COR-L47 (cell line): ENCODE results near the gene ZNF608.

Source experiments
- DNase-seq: peaks from one replicate; lab custom pipeline; 2025; lab: John Stamatoyannopoulos, UW

ZNF608 gene

DNA sequence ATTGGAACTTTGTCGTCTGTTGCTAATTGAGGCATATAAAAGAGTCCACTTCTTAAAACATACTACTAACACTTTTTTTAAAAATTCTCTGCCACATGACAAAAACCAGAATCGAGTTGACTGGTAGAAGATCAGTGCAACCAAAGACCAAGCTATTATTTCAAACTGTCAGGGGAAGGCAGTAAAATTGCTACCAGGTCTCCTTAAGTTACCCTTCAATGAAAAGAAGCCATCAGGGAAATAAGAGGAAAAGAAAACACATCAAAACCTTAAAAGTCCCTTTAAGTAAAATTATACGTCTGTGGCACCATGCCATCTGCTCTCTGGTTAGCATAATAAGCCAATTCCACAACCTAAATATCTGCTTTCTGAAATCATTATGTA lies 9.6 kb downstream of the ZNF608 start:
- DNase-seq, result no peak

DNA sequence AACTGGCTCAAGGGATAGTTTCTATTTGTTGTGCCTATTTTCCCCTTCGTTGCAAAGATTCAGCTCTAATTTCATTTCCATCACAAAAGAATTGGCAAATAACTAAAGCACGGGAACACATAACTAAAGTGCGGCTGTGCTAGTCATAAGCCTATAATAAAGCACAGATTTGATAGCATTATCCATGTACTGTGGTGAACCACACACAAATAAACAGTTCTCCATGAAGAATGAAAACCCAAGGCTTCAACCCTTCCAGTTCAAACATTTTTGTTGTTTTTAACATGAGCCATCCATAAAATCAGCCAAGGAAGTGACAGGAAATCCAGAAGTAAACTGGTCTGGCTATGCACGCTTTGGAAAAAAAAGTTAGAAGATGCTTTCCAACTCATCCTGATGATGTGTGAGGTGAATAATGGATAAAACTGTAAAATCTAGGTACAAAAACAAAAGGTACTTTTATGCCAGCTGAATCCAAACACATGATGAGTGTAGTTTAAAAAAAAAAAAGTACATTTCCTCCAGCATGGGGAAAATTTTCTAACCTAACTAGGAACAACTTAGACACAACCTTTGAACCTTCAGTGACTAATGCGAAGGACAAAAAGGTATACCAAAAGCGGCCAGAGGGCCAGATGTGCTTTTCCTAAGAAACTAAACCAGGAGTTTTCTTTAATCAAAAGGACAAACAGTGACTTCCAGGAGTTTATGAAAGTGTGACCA lies 10.2 kb downstream of the ZNF608 start:
- DNase-seq, result no peak

DNA sequence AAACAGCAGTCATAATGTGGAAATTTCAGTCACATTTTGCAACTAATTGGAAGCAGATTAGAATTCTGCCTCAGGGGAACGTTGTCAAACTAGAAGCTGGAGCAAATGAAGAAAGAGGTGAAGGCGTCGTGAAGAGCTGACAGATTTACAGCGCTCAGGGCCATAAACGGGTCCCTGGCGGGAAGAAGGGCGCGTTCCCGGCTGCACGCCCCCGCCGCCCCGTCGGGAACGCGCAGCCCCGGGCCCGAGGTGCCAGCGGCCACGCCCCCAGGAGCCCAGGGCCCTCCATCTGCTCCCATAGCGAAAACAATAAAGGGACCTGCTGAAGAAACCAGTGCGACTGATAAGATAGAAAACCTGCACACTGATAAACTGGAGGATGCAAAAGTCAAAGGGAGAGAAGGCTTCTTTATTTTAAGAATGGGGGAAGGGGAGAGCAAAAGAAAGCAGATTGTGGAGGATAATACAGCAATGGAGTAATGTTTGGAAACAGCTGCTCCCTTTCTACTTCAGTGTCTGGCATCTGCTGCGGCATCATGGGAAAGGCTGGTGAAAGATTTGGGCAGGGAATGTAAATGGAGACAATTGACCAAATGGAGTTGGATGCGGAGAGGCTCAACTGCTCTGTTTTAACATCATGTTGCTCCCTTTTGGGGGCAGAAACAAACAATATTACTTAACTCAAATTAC lies 11.1 kb downstream of the ZNF608 start:
- no peak for DNase-seq

DNA sequence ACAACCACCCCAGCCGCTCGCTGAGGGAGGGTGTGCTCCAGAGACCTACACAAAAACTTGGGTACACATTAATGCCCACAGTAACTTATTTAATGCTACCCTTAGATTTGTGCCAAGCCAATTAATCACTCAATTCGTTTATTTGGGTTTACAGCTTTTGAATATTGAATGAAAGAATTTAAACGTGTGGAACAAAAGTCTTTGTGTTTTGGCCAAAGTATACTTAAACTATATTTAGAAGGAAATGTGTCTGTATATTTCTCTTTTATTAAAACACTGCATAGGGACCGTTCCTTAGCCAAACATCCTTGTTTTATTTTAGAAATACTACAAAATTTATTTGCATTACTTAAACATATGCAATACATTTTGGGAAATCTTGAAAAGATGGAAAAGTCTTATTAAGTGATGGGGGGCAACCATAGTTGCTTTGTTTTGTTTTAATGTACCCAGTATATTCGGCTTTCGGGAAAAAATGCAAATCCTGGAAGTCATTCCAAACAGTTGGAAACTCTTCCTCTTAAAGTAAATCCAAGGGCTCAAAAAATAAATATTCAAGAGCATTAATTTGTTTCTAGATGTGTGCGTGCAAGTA lies 11.8 kb downstream of the ZNF608 start:
- DNase-seq, result no peak

DNA sequence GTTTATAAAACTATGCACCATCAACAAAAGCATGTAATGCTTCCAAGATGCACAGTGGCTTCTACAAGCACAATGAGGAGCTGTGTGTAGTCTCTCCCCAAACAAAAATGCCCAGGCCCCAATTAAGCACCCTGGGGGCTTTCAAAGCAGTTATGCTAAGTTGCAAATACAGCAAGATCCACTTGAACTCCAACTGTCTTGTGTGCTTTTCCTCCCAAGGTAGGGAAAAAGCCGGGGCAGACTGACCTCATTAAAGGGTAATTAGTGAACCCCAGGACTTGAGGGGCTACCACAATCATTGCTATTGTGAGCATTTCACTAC lies 13.1 kb downstream of the ZNF608 start:
- DNase-seq, result peak; percentile 59

DNA sequence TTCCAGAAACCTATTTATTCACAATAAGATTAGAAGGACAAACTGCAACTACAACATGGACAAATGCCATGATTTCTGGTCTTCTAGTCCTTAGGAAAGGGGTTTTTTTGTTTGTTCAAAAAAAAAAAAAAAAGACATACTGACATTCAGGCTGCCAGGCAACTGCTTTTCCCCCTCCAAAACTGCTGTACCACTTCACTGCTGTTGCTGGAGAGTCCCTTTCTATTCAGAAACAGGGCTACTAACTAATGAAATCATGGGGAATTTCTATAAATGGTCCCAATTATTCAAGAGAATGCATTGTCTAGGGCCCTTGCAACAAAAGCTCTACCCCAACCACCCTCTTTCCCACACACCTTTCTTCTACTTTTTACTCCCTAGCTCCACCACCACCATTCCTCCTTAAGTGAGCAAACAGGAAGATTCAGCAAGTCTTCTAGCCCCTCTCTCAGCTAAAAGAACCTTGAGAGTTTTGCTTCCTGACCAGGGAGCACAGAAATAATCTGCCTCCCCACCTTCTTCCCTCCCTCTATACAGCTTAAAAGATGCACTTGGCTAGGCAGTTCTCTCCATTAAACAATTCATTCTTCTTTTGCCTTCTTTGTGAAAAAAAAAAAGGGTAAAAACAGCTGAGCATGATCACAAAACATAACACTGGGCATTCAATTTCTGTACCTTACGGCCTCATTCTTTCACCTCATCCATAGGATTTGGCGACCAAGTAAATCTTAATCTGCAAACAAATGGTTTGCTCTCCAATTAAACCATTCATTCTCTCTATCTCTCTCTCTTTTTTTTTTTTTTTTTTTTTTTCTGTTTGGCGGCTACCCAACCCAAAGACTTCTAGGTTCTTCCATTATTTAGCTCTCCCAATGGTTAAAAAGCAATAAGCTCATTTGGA lies 13.8 kb downstream of the ZNF608 start:
- no peak for DNase-seq

DNA sequence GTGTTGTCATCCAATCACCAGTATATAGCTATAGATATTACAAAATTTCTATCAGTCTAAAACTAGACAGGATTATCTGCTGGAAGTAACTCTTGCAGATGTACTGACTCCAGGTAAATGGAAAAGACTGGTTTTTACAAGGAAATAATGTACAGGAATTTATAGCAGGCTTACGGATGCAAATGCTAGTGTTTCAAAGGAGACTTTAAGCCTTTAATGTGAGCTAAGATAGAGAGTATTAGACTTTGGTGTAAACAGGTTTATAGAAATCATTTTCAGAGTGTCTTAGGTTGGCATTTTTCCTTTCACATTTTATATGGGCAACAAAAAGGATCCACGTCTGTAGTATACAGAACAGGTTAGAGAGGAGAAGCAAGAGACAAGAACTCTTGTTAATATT lies 16.1 kb downstream of the ZNF608 start:
- DNase-seq, result no peak

DNA sequence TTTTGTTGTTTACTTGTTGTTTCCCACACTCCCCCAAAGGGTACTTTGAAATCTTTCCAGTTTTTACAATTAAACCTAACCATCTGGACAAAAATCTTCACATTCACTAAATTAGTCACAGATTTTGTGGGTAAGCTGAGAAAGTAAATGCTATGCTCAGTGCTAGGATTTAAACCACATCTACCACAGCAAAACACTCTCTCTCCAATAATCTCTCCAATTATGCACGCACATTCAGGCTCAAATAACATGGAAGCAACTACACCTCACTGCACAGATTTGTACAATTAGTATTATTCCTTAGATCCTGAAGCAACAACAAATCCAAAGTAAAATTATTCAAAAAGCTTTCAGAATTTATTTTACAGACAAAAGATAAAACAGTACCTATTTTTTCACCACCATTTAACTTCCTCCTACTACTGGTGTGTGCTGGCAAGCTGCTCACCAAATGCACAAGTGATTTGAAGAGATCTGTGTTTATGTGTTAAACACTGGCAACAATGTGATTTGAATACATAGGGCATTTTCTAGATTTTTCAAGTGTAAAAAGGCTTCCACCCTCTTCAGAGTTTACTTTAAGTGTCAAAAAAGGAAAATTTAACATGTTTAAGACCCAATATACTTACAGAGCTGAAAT lies 16.6 kb downstream of the ZNF608 start:
- no peak for DNase-seq

DNA sequence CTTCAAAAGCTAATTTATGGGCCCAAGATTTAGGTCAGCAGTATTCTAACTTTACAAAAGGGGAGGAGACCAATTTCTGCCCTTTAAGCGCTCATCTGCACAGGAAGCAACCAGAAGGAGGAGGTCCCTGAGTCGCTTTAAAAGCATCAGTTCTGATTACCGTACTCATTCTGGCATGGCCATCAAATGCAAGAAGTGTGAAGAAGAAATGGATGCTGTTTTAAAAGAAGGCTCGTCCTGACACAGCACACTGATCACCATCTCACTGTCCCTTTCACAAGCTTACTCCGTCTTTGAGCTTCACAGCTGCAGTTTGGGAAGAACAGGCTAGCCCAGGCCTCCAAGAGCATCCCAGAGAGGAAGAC lies 17.5 kb downstream of the ZNF608 start:
- DNase-seq, result no peak

DNA sequence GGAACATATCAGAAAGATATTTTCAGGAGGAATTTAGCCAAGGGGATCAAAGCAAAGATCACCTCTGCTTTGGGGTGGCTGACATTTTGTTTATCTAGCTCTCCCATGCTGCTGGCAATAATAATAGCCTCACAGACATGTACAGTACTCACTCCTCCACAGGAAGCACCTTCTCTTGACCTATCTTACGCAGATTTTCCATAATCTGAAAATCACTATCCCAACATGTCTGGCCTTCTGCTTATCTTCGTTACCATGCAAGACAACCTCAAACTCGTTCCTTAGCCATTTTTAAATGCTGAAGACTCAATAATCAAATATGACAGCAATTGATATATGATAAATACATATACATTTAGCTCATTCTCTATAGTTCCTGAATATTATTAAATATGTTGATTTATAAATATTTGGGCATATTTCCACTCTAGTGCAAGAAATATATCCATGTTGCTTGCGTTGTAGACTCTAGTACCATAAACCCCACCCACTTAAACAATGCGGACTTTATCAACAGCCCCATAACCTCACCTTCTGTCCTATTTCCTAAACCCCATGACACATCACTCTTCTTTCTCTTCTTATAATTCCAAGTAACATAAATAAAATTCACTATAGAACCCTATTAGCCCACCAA lies 18.0 kb downstream of the ZNF608 start:
- DNase-seq, result no peak

DNA sequence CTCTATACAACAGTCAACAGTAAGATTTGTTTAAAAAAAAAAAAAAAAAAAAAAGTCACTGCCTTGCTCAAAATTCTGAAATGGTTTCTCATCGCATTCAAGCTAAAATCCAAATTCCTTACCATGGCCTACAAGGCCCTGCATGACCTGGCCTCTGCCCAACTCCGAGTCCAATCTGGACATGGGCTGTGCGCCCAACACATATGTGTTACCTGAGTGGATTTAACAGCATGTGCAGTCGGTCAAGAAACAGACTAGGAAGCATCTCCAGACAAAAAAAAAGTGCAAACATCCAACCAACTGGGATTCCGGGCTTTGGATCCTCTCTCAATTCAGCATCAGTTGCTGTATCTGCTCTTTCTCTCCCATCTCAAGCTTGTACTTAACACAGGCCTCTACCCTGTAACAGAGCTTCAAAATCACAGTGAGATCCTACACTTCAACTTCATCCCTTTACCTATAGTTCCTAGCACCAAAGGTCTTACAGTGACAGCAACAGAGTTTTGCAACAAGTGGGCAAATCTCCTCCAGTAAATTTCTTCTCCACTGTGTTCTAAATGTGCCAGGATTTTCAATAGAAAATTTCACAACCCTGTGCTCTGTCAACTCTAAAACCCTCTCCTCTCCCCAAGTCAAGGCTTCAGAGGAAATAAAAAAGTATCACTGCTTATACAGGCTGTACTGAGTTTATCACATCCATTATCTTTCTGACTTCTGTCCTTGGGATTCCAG lies 19.6 kb downstream of the ZNF608 start:
- no peak for DNase-seq

DNA sequence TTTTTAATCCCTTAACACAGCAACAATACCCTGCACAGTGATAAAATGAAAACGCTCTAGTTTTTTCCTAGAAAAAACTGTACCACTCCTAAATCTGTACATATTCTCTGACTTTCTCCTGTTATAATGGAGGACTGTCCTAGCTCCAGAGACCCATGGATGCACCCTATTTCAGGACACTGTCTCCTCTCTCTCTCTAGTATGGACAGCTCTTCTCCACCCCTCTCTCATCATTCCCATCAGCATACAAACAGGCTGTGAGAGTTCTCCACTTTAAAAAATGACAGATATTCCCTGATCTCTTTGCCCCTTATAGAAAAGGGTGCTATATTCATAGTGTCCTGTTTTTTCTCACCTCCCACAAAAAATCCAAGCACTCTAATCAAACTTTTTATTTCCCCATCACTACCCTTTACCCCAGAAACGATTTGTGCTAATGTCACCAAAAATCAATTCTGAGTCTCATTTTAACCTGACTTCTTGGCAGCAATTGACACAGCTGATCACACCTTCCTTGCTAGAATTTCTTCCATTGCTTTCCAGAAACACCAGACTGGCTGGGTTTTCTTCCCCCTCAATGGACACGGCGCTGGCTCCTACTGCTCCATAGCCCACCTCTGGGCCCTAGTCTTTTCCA lies 20.7 kb downstream of the ZNF608 start:
- no peak for DNase-seq

DNA sequence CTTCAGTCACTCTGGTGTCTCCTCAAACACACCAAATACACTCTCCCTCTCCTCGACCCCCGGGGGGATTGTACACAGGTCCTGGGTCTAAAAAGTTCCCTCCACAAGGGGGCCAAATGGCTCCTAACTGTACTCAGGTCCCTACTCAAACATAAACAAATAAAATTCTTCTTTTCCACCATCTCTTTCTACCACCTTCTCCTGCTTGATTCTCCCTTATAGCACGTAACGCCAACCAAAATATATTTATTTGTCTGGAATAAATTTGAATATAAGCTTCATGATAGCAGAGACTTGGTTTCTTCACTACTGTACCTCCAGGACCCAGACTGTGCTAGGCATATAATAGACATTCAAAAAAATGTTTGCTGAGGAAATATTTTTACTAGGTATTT lies 21.4 kb downstream of the ZNF608 start:
- no peak for DNase-seq

DNA sequence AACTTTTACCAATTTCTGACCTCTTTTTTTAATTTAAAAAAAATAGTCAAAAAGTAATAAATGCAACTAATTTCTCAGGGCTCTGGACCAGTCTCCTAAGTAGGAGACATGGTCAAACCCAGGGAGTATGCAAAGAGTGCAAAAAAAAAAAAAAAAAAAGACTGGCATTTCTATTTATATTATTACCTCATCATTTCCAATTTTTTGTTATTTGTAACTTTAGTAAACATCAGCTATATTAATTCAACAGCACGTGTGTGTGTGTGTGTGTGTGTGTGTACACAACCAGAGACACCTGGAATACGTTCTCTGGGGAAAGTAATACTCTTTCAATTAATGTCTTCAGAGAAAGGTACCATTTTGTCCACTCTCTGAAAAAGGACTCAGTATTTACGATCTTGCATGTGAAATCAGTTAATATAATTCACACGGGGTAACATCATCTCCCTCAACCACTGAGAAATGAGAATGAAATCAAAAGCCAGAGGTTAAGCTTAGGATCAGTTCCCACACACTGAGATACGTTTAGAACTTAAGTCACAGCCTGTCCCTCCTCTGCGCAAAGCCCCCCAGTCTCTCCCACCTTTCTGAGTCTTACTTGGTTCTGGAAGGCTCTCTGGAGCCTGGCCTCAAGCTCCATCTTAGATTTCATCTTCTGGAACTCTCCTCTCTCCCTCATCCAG lies 21.9 kb downstream of the ZNF608 start:
- no peak for DNase-seq

DNA sequence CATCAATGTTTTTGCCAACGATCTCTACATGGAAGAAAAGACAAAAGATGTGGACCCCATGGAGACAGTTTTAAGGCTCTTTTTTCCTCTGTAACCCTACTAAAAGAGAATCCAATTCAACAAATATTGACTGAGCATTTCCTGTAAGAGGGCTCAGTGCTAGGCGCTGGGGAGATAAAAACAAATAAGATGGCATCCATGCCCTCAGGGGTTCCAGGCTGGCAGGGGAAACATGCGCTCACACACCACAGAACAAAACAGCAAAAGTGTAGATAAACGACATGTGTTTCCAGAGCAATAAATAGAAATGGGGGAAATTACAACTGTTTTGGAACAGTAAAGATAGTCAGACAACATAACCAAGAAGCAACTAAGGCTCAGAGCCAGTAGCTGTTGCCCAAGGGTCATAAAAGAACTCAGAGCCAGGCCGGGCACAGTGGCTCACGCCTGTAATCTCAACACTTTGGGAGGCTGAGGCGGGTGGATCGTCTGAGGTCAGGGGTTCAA lies 25.2 kb downstream of the ZNF608 start:
- no peak for DNase-seq

DNA sequence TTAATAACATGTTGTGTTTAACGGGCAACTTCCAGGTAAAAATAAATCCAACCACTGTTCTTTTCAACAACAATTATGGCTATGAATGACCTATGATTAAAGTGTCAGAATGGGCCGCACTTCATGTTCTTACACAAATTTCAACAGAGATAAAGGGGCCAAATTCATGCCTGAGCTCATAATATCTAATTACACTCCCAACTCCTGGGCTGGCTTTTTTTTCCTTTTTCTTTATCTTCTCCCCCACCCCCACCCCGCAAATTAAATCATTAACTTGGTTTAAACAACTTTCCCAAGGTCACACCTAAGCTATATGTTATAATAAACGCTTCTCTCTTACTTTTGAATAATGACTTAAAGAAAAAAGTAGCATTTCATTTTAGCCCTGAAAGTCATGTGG lies 25.8 kb downstream of the ZNF608 start:
- no peak for DNase-seq

DNA sequence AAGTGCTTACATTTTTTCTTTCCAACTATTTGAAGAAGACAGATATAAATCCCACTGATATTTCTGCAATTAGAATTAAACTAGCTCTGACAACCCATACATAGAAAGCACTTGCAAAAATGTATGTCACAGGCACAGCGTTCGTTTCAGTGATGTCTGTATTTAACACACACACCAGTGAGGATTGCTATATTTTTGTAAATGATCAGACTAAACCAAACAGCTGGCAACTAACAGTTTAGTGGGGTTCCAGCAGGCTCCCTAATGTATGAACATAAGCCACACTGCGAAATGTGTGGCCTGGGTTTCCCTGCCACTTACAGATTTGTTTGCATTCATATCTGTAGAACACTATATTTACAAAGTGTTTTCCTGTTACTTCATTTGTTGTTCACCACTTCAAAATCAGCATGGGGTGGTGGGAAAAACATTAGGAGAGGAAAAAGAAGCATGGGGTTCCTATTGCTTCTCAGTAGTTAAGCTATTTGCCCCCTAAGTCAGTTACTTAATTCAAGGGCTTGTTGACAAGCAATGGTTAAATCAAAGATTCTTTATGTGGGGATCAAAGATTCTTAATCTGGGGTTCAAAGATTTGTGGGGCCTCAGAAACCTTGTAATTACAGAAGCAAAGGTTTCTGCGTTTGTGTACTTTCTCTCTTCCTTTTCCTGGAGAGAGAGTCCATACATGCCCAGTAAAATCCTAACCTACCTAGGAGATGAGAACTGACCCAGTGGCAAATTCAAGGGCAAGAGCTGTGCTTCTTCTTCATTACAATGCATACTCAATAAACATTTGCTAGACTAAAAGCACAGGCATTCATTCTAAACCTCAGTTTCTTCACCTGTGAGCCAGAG lies 27.1 kb downstream of the ZNF608 start:
- DNase-seq, result no peak

DNA sequence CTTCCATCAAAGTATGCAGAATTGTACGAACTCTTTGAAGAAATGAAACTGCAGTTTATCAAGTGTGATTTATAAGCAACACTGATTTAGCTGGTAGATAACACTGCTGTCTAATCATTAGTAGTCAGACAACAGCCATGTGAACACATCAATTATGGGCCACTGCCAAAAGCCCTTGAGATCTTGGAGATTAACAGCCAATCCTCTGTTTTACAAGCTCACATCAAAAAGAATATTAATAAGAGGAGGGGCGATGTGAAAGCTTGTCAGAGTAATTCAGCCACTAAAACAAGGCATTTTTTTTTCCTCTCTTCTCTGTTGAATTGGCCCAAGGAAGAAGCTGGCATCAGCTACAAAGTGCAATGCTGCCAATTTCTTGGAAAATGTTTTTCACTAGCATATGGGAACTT lies 28.1 kb downstream of the ZNF608 start:
- peak; percentile 24 for DNase-seq

DNA sequence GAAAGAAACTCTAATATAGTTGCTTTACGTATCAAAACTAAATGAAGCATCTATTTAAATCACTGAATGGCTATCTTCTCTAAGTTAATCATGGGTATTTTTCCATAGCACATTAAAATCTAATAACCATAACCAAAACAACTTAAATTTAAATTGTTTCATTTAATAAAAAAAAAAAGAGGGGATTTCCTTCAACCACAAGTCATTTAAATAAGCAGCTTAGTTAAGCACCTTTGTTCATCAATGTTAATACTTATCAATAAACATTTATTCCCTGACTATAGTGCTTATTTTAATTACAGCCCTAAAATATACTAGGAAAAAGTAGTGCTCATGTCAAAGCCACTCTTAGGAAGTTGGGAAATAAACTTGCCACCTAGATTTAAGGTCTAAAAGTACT lies 30.3 kb downstream of the ZNF608 start:
- DNase-seq, result no peak
